Chondrocyte (in vitro differentiated cells): Measurements from ENCODE around the gene SORBS2. TPM values are rescaled to one million over a fixed set of nuclear protein-coding genes. Genes with fewer than 3 reads are reported as not detected.

Experiments
- DNase-seq: peaks from one replicate; pipeline ENCODE4 v3.0.0; 2021; ENCODE audit warnings: mixed read lengths, low spot score
- H3K27ac Mint-ChIP-seq: one replicate; pipeline ENCODE4 v1.8.0; 2021; ENCODE audit warnings: mild to moderate bottlenecking, moderate library complexity, mixed read lengths; ENCODE audit not compliant: unreplicated experiment
- H3K27me3 Mint-ChIP-seq: 2 replicates; pipeline ENCODE4 v1.8.0; 2021; ENCODE audit warnings: low read depth, mixed read lengths
- H3K36me3 Mint-ChIP-seq: 2 replicates; pipeline ENCODE4 v1.8.0; 2021; ENCODE audit warnings: low read depth, mixed read lengths
- H3K4me1 Mint-ChIP-seq: 2 replicates; pipeline ENCODE4 v1.8.0; 2021; ENCODE audit warnings: low read depth, mild to moderate bottlenecking, mixed read lengths
- H3K4me3 Mint-ChIP-seq: one replicate; pipeline ENCODE4 v1.8.0; 2021; ENCODE audit warnings: mild to moderate bottlenecking, moderate library complexity, mixed read lengths; ENCODE audit not compliant: unreplicated experiment
- H3K9me3 Mint-ChIP-seq: 2 replicates; pipeline ENCODE4 v1.8.0; 2021; ENCODE audit warnings: low read depth, mixed read lengths
- total RNA-seq: library from RNA; stranded (reverse); gene quantifications from 3 replicates; pipeline ENCODE4 v1.2.1, GENCODE V29; 2021
- TF ChIP-seq, protein P1 (sequence below): fragments of 200-600 bp; sonication (generic); IDR thresholded peaks from 2 replicates; pipeline ENCODE4 v1.5.0; 2021; ENCODE audit warnings: antibody characterized with exemption, mild to moderate bottlenecking, moderate library complexity

SORBS2 gene
- total RNA-seq, 1 donor from 2014 or later: 104 TPM

DNA sequence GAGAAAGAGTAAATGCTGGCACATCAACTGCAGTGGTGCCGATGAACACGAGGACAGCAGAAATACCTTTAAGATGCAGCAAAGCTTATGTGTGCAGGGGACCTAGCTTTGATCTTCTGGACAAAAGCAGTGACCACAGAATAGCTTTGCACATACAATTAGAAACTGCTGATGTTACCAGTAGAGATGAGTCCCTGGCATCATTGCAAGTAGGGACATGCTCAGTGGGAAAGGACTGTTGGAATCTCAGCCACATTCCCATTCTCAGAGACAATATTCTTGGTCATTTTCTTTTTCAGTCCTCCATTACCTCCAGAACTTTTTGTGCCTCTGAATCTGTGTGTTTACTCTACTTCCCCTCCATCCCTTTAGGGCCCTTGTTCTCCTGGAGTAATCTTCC lies 259.7 kb downstream of the SORBS2 start:
- Mint-ChIP-seq H3K4me1 (no peaks in the 10 kb centered on the region), H3K9me3 (peaks cover 13% of the 10 kb centered on the region), H3K27ac (no peak overlapping the region), H3K27me3 (no peaks in the 10 kb centered on the region), H3K36me3 (peaks cover 4% of the 10 kb centered on the region), H3K4me3 (no peak overlapping the region)
- DNase-seq: no peak
- TF ChIP-seq, protein P1, sequence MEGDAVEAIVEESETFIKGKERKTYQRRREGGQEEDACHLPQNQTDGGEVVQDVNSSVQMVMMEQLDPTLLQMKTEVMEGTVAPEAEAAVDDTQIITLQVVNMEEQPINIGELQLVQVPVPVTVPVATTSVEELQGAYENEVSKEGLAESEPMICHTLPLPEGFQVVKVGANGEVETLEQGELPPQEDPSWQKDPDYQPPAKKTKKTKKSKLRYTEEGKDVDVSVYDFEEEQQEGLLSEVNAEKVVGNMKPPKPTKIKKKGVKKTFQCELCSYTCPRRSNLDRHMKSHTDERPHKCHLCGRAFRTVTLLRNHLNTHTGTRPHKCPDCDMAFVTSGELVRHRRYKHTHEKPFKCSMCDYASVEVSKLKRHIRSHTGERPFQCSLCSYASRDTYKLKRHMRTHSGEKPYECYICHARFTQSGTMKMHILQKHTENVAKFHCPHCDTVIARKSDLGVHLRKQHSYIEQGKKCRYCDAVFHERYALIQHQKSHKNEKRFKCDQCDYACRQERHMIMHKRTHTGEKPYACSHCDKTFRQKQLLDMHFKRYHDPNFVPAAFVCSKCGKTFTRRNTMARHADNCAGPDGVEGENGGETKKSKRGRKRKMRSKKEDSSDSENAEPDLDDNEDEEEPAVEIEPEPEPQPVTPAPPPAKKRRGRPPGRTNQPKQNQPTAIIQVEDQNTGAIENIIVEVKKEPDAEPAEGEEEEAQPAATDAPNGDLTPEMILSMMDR: no peak

GRCh38 chr4:185550933-185551332 lies 261.1 kb downstream of the SORBS2 start:
- H3K4me3 Mint-ChIP-seq: no peak overlapping the region
- H3K27ac Mint-ChIP-seq: no peak overlapping the region
- H3K4me1 Mint-ChIP-seq: no peaks in the 10 kb centered on the region
- no peaks in the 10 kb centered on the region for H3K36me3 Mint-ChIP-seq
- TF ChIP-seq, protein P1: no peak
- no peaks in the 10 kb centered on the region for H3K27me3 Mint-ChIP-seq
- no peak for DNase-seq
- peaks cover 3% of the 10 kb centered on the region for H3K9me3 Mint-ChIP-seq

- TF ChIP-seq, protein P1: no peak
- no peaks in the 10 kb centered on the region for H3K27me3 Mint-ChIP-seq
- no peak for DNase-seq
- H3K4me3 Mint-ChIP-seq: no peak overlapping the region
- no peaks in the 10 kb centered on the region for H3K9me3 Mint-ChIP-seq
- H3K4me1 Mint-ChIP-seq: no peaks in the 10 kb centered on the region
- no peak overlapping the region for H3K27ac Mint-ChIP-seq
- no peaks in the 10 kb centered on the region for H3K36me3 Mint-ChIP-seq
Observed at GRCh38 chr4:185549095-185549639, 262.8 kb downstream of the SORBS2 start.

- Mint-ChIP-seq H3K9me3 (no peaks in the 10 kb centered on the region), H3K4me1 (no peaks in the 10 kb centered on the region), H3K36me3 (no peaks in the 10 kb centered on the region), H3K27me3 (no peaks in the 10 kb centered on the region), H3K4me3 (no peak overlapping the region), H3K27ac (no peak overlapping the region)
- TF ChIP-seq, protein P1: no peak
- no peak for DNase-seq
Observed at GRCh38 chr4:185548587-185548986, 263.4 kb downstream of the SORBS2 start.

- Mint-ChIP-seq H3K4me1 (no peaks in the 10 kb centered on the region), H3K27ac (no peak overlapping the region), H3K27me3 (peaks cover 2% of the 10 kb centered on the region), H3K36me3 (no peaks in the 10 kb centered on the region), H3K4me3 (no peak overlapping the region), H3K9me3 (no peaks in the 10 kb centered on the region)
- TF ChIP-seq, protein P1: no peak
- DNase-seq: no peak
Observed at GRCh38 chr4:185546335-185546734, 265.7 kb downstream of the SORBS2 start.
